ENCODE data around the gene HIGD1A.

HIGD1A gene
- long read RNA-seq, donor 1, transcript HIGD1A-201 (4 exons, 1,373 nt): major isoform, 127 of 130 reads
- long read RNA-seq, donor 1, partial matches to known transcripts: 0 of 130 reads
- long read RNA-seq, donor 1, other reads (novel, unspliced or antisense): 0 of 130 reads
- long read RNA-seq, donor 2, transcript HIGD1A-201 (4 exons, 1,373 nt): major isoform, 46 of 48 reads
- long read RNA-seq, donor 2, partial matches to known transcripts: 0 of 48 reads
- long read RNA-seq, donor 2, other reads (novel, unspliced or antisense): 0 of 48 reads
- long read RNA-seq, donor 3, transcript HIGD1A-201 (4 exons, 1,373 nt): major isoform, 38 of 41 reads
- long read RNA-seq, donor 3, partial matches to known transcripts: 0 of 41 reads
- long read RNA-seq, donor 3, other reads (novel, unspliced or antisense): 0 of 41 reads
- long read RNA-seq, donor 4, transcript HIGD1A-201 (4 exons, 1,373 nt): major isoform, 55 of 60 reads
- long read RNA-seq, donor 4, partial matches to known transcripts: 0 of 60 reads
- long read RNA-seq, donor 4, other reads (novel, unspliced or antisense): 0 of 60 reads
- long read RNA-seq, donor 5, transcript HIGD1A-201 (4 exons, 1,373 nt): major isoform, 84 of 91 reads
- long read RNA-seq, donor 5, partial matches to known transcripts: 0 of 91 reads
- long read RNA-seq, donor 5, other reads (novel, unspliced or antisense): 0 of 91 reads
- long read RNA-seq, donor 6, transcript HIGD1A-201 (4 exons, 1,373 nt): major isoform, 59 of 63 reads
- long read RNA-seq, donor 6, partial matches to known transcripts: 0 of 63 reads
- long read RNA-seq, donor 6, other reads (novel, unspliced or antisense): 0 of 63 reads
- long read RNA-seq, donor 7, transcript HIGD1A-201 (4 exons, 1,373 nt): major isoform, 102 of 109 reads
- long read RNA-seq, donor 7, partial matches to known transcripts: 0 of 109 reads
- long read RNA-seq, donor 7, other reads (novel, unspliced or antisense): 0 of 109 reads
- long read RNA-seq, donor 8, transcript HIGD1A-201 (4 exons, 1,373 nt): major isoform, 74 of 76 reads
- long read RNA-seq, donor 8, partial matches to known transcripts: 0 of 76 reads
- long read RNA-seq, donor 8, other reads (novel, unspliced or antisense): 0 of 76 reads

- DNase-seq: peak; percentile 92
Measured at GRCh38 chr3:42804106-42804830, at the start of gene HIGD1A. Gene HIGD1A, minus strand, starts transcription at chr3:42804490. Its CDS starts 10,237 bp downstream, at chr3:42794253.

GRCh38 chr3:42853739-42854302 is 49.5 kb upstream of the HIGD1A start:
- DNase-seq: no peak

GRCh38 chr3:42853056-42853455 is 48.8 kb upstream of the HIGD1A start:
- DNase-seq: no peak

GRCh38 chr3:42852441-42852840 is 48.2 kb upstream of the HIGD1A start:
- no peak for DNase-seq

- DNase-seq: no peak
Measured at GRCh38 chr3:42851228-42851834, 47.0 kb upstream of the HIGD1A start.

- DNase-seq: no peak
Measured at GRCh38 chr3:42850263-42850662, 46.0 kb upstream of the HIGD1A start.

GRCh38 chr3:42849017-42849416 is 44.7 kb upstream of the HIGD1A start:
- no peak for DNase-seq

- DNase-seq: no peak
Measured at GRCh38 chr3:42847731-42848130, 43.4 kb upstream of the HIGD1A start.

- no peak for DNase-seq
Measured at GRCh38 chr3:42846685-42847522, 42.6 kb upstream of the HIGD1A start.

- no peak for DNase-seq
Measured at GRCh38 chr3:42844815-42845214, 40.5 kb upstream of the HIGD1A start.

- no peak for DNase-seq
Measured at GRCh38 chr3:42844412-42844713, 40.1 kb upstream of the HIGD1A start.

- no peak for DNase-seq
Measured at GRCh38 chr3:42843713-42844411, 39.6 kb upstream of the HIGD1A start.

- DNase-seq: no peak
Measured at GRCh38 chr3:42841332-42841731, 37.0 kb upstream of the HIGD1A start.

GRCh38 chr3:42839616-42840015 is 35.3 kb upstream of the HIGD1A start:
- no peak for DNase-seq

GRCh38 chr3:42838571-42838970 is 34.3 kb upstream of the HIGD1A start:
- no peak for DNase-seq

- DNase-seq: no peak
Measured at GRCh38 chr3:42836150-42837123, 32.1 kb upstream of the HIGD1A start.

GRCh38 chr3:42831321-42831713 is 27.0 kb upstream of the HIGD1A start:
- DNase-seq: peak; percentile 32

GRCh38 chr3:42830437-42831320 is 26.4 kb upstream of the HIGD1A start:
- no peak for DNase-seq
